Fibroblast of skin of right biceps (primary cell): Measurements from ENCODE around the gene NAALADL2.
"Not testable (repeated sequence)": the region's sequence is repeated elsewhere in the genome, so short reads cannot be mapped to it uniquely, and the experiment has no call there.

Experiments
- DNase-seq: peaks from one replicate; pipeline ENCODE4 v3.0.0-alpha.2; 2013

NAALADL2 gene

DNA sequence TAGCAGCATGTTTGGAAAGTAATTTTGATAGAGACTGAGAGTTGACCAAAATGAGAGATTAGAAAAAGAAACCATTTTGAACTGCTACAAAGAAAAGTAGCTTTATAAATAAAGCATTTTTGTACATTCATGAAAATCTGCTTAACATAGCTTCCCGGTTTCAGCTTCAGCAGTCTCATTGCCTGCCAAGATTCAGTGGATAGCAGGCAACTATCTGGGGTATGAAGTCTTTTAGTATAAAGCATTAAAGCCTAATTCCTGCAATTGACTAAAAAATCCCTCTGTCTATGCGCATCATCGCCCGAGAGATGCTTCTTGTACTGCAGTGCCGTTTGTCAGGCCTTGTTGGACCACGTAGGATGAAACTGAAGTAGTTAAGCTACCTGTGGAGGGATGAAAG, 588.4 kb downstream of the NAALADL2 start:
- DNase-seq: no peak

DNA sequence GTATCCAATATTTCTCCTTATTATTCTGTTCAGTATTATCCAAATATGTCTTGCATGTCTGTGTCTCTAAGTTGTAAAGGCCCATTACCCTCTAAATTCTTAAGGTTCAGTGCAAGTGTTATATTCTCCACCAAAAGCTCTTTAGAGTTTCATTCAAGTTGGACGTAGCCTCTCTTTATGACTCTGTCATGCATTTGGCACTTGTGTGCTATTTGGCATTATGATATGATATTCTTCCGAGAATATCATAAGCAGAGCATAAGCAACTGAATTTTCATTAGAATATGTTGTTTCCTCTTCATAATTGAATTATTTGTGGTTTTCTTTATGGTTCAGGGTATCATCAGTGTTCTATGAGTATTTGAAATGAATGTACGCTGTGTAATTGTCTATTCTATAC, 594.2 kb downstream of the NAALADL2 start:
- DNase-seq: no peak

DNA sequence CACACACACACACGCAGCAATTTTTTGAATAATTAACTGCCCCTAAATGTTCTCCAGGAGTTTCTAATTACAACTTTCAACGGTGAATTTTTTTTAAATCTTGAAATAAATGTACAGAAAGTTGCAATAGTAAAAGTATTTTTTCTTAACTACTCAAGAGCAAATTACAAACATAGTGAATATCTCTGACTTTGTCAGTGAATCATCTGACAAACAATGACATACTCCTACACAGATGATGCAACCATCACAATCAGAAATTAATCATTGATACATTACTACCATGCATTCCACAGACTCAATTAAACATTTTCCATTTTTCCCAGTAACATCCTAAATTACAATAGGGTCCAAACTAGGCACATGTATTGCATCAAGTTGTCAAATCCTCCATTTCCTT, 597.3 kb downstream of the NAALADL2 start:
- DNase-seq: peak; percentile 42

DNA sequence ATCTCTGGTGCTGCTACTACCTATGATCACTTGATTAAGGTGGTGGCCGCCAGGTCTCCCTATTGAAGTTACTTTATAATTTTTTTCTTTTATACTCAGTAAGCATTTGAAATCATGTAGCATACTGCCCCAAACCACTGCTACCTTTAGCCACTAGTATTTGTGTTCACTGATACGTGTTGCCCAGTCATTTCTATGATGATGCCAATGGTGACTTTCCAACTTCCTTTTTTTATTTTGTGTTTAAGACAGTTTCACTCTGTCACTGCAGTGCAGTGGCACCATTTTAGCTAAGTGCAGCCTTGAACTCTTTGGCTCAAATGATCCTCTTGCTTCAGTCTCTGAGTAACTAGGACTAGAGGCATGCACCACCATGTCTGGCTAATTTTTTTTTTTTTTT, 598.2 kb downstream of the NAALADL2 start:
- no peak for DNase-seq

DNA sequence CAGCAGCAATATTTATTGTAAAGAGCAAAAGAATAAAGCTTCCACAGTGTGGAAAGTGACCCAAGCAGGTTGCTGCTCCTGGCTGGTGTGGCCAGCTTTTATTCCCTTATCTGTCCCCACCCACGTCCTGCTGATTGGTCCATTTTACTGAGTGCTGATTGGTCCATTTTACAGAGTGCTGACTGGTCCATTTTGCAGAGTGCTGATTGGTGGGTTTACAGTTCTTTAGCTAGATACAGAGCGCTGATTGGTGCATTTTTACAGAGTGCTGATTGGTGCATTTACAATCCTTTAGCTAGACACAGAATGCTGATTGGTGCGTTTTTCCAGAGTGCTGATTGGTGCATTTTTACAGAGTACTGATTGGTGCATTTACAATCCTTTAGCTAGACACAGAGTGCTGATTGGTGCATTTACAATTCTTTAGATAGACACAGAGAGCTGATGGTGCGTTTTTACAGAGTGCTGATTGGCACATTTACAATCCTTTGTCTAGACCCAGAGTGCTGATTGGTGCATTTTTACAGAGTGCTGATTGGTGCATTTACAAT, 601.8 kb downstream of the NAALADL2 start:
- not testable (repeated sequence) for DNase-seq

DNA sequence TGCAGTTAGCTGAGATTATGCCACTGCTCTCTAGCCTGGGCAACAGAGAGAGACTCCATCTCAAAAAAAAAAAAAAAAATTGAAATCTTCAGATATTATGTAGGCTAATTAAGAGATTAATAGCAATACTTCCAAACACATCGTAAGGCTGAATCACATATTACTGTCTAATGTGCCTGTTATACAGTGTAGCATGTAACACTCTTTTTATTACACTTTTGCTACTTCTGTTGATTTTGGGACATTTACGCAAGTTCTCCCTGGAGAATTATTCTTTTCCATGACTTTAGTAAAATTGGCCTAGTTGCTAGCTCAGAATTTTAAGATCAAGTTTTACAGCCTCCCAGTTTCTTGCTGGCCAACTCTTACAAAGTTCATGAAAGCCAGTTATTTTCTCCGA, 605.2 kb downstream of the NAALADL2 start:
- no peak for DNase-seq

DNA sequence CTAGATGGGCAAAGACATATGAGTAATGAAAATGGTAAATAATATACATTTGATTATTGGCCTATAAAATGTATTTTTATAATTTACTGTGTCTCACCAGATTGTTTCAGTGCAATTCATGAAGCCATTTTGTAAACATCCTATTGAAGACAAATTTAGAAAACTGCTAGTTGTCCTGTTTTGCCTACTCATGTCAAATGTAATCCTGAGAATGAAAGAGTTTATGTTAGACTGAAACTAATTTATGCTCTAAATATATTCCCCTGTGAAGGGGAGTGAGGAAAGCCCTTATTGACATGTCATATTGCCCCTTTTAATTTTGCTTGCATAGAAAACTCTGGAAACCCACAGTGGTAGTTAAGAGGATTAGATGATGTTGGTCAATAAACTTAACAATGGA, 610.0 kb downstream of the NAALADL2 start:
- DNase-seq: no peak

DNA sequence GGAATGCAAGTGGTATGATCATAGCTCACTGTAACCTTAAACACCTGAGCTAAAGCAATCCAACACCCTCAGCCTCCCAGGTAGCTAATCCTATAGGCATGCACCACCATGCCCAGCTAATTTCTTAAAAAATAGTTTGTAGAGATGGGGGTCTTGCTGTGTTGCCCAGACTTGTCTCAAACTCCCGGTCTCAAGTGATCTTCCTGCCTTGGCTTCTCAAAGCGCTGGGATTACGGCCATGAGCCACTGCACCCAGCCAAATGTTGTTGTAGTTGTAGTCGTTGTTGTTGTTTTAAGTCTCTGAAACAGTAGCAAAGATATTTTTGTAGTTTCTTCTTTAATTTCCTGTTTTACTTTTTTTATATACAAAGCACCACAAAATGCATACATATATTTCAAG, 616.6 kb downstream of the NAALADL2 start:
- no peak for DNase-seq

DNA sequence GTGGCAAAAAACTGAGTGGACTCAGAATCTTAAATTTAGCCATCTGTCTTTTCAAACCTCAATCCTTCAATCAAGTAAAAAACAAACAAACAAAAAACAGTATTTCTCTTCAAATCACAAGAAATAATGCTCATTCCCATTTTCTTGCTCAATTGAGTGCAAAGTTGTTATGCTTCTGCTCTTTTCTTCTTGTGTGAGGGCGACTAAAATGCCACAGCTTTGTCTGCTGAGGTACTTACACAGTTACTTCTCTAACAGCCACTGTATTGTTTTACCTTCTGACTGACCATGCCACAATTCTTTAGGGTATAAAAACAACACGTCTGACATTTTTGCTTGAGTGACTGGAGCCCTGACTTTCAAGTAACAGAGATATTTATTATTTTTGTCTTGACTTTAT, 617.4 kb downstream of the NAALADL2 start:
- DNase-seq: no peak

DNA sequence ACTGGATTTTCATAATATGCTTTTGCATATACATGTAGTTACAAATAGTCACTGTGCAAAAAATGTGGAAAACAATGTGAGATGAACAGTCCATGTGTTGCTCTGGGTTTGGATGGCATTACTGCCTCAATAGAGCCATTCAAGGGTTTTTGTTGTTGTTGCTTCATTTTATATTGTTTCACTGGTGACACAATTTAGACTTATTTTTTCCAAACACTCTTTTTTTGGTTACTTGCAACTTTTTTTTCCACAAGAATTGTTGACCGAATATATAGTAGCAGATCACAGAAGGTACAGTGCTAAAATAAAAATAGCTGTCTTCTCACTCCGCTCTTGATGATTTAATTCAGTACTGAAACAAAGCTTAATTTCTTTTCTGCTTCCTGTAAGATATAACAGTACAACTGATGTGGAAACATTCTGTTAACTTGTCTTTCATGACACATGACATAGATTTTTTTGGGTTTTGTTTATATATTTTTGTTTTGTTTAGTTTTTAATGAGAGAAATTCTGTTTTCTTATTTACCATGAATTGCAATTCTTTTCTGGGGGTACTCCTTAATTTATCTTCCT, 618.6 kb downstream of the NAALADL2 start:
- DNase-seq: no peak

DNA sequence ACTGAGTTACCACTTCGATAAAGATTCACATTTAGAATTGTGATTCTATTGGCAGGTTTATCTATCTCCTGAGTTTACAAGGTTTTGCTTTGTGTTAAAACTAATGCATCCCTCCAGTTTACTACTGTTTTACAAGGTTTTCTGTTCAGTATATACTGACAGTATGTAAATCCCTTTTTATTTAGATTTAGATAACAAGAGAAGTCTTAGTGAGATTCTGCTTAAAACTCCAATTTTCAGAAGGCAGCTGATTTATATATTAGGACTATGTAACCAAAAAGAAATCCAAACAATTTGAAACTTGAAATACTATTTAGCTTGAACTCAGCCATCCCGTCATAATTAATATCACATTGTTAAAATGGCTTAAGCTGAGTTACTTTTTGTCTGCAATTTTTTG, 619.2 kb downstream of the NAALADL2 start:
- DNase-seq: peak; percentile 1

DNA sequence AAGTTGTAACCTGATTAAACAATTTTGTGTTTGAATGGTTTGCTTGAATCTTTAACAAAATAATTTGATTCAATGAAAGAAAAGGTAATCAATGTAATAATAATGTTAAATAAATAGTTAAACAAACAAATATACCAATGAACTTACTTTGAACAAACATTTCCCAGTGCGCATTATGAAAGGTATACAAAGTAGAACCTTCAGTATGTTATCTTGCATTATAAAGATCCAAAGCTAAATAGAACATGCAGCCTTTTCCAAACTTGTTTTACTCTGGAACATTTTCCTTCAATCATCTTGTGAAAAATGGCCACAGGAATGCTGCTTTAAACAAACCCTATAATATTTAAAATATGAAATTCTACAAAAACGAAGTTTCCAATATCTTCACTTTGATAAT, 620.0 kb downstream of the NAALADL2 start:
- no peak for DNase-seq

DNA sequence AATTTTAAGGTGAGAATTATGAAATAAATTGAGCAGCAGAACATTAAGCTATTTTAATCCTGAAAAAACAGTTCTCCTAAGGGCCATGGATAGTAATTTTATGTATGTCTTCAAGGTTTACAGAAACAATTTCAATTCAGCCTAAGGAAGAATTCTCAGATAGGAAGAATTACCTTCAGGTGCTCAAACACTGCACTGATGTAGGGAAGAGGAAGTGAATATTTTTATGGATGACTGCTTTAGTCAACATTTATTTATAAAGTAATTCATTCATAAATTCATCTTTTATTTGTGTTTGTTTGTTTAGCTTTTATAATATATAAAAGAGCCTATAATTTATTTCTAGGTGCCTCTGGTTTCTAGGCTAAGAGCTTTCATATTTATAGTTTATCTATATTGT, 620.7 kb downstream of the NAALADL2 start:
- DNase-seq: no peak

DNA sequence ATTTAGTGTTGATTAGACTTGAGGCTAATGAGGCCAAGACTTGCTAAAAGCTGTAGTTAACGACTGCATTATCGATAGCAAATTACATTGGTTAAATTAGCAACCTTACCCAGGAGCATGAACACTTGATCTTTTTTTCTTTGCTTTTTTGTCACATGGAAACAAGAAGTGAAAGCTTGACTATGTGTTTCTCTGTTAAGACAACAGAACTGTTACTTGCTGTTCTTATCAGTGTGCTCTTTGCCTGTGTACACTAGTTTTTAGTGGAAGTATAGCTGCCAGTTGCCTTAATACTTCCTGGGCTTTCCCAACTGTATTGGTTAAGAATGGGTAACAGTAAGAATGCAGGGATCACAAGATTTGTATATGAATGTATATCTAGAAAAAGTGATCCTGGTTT, 625.5 kb downstream of the NAALADL2 start:
- no peak for DNase-seq

DNA sequence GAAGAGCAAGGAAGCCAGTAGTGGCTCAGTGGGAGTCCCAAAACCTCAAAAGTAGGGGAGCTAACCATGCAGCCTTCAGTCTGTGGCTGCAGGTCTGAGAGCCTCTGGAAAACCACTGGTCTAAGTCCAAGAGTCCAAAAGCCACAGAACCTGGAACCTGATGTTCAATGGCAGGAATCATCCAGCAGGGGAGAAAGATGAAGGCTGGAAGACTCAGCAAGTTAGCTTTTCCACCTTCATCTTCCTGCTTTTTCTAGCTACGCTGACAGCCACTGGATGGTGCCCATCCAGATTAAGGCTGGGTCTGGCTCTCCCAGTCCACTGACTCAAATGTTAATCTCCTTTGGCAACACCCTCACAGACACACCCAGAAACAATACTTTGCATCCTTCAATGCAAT, 626.3 kb downstream of the NAALADL2 start:
- DNase-seq: no peak

DNA sequence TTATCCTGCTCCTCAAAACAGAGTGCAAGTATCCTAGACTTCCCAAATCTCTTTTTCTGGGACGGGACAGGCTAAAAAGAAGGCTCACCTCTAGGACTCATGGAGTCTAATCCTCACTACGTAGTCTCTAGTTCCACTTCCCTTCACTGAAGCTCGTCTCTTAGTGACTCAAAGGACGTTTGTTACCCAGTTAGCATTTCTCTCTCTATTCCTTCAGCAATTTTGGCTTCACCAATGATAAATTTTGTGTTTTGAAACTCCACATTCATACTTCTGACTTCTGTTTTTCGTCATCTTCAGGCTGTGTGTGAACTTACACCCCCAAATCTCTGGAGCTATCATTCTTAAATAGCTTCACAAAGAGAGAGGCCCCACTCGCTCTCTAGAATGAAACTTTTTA, 627.1 kb downstream of the NAALADL2 start:
- DNase-seq: no peak

DNA sequence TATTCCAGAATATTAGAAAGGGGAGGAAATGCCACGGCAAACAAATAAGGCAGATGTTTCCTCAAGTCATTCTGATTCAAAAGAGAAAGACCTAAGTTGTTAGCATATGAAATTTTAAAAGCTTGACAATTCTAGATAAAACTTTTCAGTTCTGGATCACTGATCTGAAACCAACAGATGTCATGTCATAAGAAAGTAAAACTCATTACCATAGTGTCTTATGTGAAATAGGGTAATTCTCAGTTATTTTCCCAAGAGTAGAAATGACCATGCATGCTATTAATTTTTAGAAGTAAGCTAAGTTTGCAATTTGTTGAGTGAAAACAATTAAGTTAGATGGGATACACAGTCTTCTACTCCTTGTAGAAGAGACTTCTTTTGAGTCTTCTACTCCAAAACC, 630.3 kb downstream of the NAALADL2 start:
- no peak for DNase-seq

DNA sequence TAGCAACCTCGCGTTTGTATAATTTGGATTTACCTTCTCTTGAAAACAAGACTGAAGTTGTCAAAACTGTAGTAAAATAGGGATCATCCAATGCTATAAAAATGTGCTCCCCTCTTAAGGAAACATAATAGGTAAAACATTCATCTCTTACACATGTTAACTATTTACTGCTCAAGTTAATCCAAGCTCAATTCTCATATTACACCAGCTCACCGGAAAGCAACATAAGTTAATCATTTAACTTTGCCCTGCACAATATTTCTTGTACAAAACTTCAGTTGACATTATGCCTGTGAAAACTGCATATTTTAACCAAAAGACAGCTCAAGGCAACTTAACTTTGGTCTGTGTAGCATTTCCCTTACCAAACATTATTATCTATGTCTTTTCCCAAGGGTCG, 634.2 kb downstream of the NAALADL2 start:
- DNase-seq: peak; percentile 6

DNA sequence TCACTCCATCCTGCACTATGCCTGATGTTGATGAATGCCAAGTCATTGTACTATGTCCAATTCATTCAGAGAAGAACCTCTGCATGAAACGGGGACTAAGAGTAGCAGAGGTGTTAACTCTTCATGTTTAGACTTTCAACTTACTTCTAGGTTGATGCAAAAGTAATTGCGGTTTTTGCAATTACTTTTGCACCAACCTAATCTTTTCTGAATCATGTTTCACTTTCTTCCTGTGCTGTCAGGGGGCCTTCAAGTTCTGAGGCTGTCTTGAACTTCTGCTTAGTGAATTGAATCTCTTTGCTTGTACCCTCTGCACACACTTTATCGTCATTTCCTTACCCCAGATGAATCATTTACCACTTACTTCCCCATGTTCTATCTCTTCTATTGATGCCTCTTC, 636.2 kb downstream of the NAALADL2 start:
- DNase-seq: no peak

DNA sequence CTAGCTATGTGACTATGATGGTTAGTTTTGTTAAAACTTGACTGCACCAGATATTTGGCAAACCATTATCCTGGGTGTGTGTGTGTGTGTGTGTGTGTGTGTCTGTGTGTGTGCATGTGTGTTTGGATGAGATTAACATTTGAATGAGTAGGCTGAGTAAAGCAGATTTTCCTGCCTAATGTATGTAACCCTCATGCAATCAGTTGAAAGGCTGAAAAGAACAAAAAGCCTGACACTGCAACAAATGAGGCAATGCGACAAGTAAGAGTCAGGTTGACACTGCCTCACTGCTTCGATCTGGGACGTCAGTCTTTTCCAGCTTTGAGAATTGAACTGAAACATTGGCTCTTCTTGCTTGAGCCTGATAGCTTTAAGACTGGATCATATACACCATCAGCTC, 643.0 kb downstream of the NAALADL2 start:
- DNase-seq: no peak

DNA sequence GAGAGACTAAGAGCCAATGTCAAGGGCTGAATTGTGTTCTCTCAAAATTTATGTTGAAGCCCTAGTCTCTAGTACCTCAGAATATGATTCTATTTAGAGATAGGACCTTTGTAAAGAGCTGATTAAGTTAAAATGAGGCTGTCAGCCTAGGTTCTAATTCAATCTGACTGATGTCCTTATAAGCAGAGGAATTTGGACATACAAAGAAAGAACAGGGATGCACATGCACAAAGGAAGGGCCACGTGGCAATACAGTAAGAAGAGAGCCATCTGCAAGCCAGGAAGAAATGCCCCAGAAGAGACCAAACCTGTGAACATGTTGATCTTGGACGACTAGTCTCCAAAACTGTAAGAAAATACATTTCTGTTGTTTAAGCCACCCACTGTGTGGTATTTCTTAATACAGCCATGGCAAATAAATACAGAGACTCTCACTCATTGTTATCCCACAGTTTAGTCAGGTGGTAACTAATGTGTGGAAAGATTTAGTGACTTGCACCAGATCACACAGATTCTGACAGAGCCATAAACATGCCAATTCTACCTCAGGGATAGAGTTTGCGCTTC, 652.2 kb downstream of the NAALADL2 start:
- no peak for DNase-seq

DNA sequence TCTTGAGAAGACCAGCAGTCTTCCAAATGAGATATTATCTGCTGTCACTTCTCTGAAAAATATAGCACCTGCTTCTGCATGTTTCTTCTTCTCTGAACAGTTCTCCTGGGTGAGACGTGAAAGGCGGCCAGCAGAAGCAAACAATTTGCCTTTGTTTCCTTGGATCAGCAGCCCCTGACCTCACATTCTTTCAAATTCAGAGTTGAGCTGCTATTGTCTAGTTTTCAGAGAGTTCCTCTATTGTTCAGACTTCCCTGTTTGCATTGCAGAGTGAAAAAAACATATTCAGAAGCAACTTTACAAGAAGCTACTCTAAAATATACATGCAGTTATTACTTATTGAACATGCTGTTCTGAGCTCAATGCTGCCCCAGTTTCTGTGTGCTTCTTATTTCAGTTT, 653.6 kb downstream of the NAALADL2 start:
- no peak for DNase-seq

DNA sequence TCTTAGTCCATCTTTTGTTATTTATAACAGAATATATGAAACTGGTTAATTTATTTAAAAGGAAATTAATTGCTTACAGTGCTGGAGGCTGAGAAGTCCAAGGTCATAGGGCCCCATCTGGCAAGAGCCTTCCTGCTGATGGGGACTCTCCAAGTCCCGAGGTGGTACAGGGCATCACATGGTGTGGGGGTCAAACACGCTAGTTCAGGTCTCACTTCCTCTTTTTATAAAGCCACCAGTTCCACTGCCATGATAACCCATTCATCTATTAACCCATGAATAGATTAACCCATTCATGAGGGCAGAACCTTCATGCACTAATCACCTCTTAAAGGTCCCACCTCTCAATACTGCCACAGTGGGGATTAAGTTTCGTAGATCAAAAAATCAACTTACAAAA, 659.3 kb downstream of the NAALADL2 start:
- DNase-seq: no peak

DNA sequence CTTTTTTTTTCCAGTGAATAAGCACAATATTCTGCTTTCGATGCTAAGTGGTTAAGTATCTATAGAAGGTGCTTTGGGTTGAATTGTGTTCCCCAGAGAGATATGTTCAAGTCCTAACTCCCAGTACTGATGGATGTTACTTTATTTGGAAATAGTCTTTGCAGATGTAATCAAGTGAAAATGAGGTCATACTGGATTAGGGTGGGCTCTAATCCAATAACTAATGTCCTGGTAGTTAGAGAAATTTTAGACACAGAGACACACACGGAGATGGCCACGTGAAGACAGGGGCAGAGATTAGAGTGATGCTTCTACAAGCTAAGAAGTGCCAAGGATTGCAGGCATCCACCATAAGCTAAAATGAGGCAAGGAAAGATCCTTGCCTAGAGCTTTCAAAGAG, 662.3 kb downstream of the NAALADL2 start:
- no peak for DNase-seq

DNA sequence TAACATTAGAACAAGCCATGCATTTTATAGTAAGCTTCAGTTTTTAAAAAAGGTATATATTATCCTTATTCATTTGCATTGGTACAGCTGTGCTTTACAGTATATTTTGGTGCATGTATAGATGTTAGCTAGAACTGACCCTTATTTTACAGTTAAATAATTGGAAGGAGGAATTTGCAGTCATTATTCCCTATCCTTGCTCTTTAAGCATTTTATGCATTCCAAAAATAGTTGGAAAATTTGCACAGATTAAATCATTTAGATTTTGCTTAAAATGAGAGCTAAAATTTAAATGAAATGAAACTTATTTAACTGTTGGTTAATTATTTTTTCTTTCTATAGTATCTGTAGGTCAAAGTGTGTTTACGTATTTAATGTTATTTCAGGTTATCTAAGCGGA, 667.1 kb downstream of the NAALADL2 start:
- no peak for DNase-seq
